Measurements from ENCODE around the gene TMEM182.

Gene TMEM182

GRCh38 chr2:102844911-102845310, 83.1 kb downstream of the TMEM182 start:
- no peaks in the 10 kb centered on the region for H3K27me3 ChIP-seq (ENCODE audit: insufficient read depth, low read length)
- no peaks in the 10 kb centered on the region for H3K4me1 ChIP-seq (ENCODE audit: insufficient read depth, low read length)
- H3K36me3 ChIP-seq (ENCODE audit: insufficient read depth, low read depth, low read length): no peaks in the 10 kb centered on the region
- H3K27ac ChIP-seq (ENCODE audit: low read length): no peak overlapping the region
- no peak overlapping the region for H3K4me3 ChIP-seq (ENCODE audit: low read length)
- no peaks in the 10 kb centered on the region for H3K9me3 ChIP-seq (ENCODE audit: insufficient read depth, low read depth, low read length)
- no peak overlapping the region for H3K9ac ChIP-seq (ENCODE audit: low read depth, low read length)

- Histone ChIP-seq H3K27ac (ENCODE audit: low read length) (no peak overlapping the region), H3K36me3 (ENCODE audit: insufficient read depth, low read depth, low read length) (no peaks in the 10 kb centered on the region), H3K9me3 (ENCODE audit: insufficient read depth, low read depth, low read length) (no peaks in the 10 kb centered on the region), H3K4me3 (ENCODE audit: low read length) (peak overlapping the region; percentile 57), H3K4me1 (ENCODE audit: insufficient read depth, low read length) (no peaks in the 10 kb centered on the region), H3K27me3 (ENCODE audit: insufficient read depth, low read length) (no peaks in the 10 kb centered on the region), H3K9ac (ENCODE audit: low read depth, low read length) (no peak overlapping the region)
Measured at GRCh38 chr2:102848366-102848839, 86.6 kb downstream of the TMEM182 start.

GRCh38 chr2:102850888-102851287, 89.1 kb downstream of the TMEM182 start:
- Histone ChIP-seq H3K4me1 (ENCODE audit: insufficient read depth, low read length) (no peaks in the 10 kb centered on the region), H3K4me3 (ENCODE audit: low read length) (no peak overlapping the region), H3K27ac (ENCODE audit: low read length) (no peak overlapping the region), H3K9me3 (ENCODE audit: insufficient read depth, low read depth, low read length) (peaks cover 14% of the 10 kb centered on the region), H3K9ac (ENCODE audit: low read depth, low read length) (no peak overlapping the region), H3K36me3 (ENCODE audit: insufficient read depth, low read depth, low read length) (no peaks in the 10 kb centered on the region), H3K27me3 (ENCODE audit: insufficient read depth, low read length) (no peaks in the 10 kb centered on the region)

- no peaks in the 10 kb centered on the region for H3K27me3 ChIP-seq (ENCODE audit: insufficient read depth, low read length)
- no peaks in the 10 kb centered on the region for H3K36me3 ChIP-seq (ENCODE audit: insufficient read depth, low read depth, low read length)
- no peak overlapping the region for H3K4me3 ChIP-seq (ENCODE audit: low read length)
- no peak overlapping the region for H3K27ac ChIP-seq (ENCODE audit: low read length)
- no peak overlapping the region for H3K9ac ChIP-seq (ENCODE audit: low read depth, low read length)
- H3K4me1 ChIP-seq (ENCODE audit: insufficient read depth, low read length): no peaks in the 10 kb centered on the region
- H3K9me3 ChIP-seq (ENCODE audit: insufficient read depth, low read depth, low read length): peaks cover 14% of the 10 kb centered on the region
Measured at GRCh38 chr2:102852867-102853266, 91.0 kb downstream of the TMEM182 start.

Measured in iPS-20b (cell line).